Skin of body (tissue), 2 donors: ENCODE measurements around the gene TECTB. TPM values are rescaled to one million over a fixed set of nuclear protein-coding genes. Genes with fewer than 3 reads are reported as not detected.
A peak's percentile ranks its signal among the peaks of the same experiment; 100 is the strongest.

Experiments used
- DNase-seq: peaks from one replicate; lab custom pipeline; 2025; lab: John Stamatoyannopoulos, UW
- total RNA-seq: library from RNA; depleted of rRNA; stranded (reverse); fragments of >200 nt; gene quantifications from one replicate; pipeline ENCODE4 v1.2.3, GENCODE V29; 2014

The TECTB gene
- total RNA-seq, 1 donor from 2014 or later: not detected

- DNase-seq: no peak
These were observed 24.3 kb downstream of the TECTB start for GRCh38 chr10:112307358-112308124.

- DNase-seq: no peak
These were observed 24.9 kb downstream of the TECTB start for GRCh38 chr10:112308125-112308502.

DNA sequence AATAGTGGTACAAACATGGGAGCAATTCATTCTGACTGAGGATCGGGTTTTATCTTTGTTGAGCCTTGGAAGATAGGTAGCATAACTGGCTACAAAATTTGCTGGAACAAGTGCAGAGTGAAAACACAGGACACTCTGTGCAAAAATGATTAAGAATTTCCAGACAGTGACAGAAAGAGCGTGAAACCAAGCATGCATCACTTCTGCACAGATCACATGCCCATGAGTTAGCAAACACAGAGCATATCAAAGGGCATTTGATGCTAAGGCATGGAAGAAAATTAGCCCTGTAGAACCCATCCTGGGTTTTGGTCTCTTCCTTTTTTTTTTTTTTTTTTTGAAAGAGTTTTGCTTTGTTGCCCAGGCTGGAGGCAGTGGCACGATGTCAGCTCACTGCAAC, 28.3 kb downstream of the TECTB start:
- DNase-seq: no peak

- DNase-seq: no peak
These were observed 30.0 kb downstream of the TECTB start for GRCh38 chr10:112313234-112313633.

DNA sequence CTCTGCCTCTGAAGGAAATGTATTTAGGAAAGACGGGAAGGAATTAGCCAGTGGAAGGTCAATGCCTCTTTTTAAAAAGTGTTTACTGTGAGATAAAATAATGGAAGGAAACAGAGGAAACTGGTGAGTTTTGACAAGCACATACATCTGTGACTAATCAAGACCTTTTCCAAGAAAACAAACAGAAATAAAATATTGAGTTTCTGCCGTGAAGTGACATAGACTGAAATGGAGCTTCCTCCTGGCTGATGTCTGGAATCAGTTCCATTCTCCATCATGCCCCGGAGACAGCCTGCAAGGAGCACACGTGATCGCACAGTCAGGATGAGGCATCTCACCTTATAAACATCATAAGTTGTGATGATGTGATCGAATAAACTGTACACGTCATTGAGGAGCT, 30.7 kb downstream of the TECTB start:
- peak; percentile 55 for DNase-seq

GRCh38 chr10:112314822-112315474, 31.7 kb downstream of the TECTB start:
- DNase-seq: peak; percentile 48

DNA sequence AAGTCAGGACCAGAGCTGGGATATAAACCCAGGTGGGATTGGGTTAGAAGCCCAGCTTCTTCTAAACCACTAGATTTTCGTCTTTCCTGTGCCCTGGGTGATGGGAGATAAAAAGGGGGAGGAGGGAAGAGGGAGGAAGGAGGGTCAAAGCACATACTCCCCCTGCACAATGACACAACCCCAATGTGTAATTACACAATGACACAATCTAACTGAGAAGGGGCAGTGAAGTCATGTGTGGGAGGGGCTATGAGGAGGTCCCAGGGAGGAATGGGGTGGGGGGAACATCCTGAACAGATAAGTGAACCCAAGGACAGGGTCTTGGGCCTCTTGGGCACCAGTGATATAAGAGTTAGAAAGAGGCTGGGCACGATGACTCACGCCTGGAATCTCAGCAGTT, 44.5 kb downstream of the TECTB start:
- DNase-seq: no peak

- DNase-seq: no peak
These were observed 47.0 kb downstream of the TECTB start for GRCh38 chr10:112330162-112330561.

- no peak for DNase-seq
These were observed 47.5 kb downstream of the TECTB start for GRCh38 chr10:112330607-112331160.

- DNase-seq: no peak
These were observed 48.8 kb downstream of the TECTB start for GRCh38 chr10:112332022-112332421.

GRCh38 chr10:112332509-112333228, 49.5 kb downstream of the TECTB start:
- DNase-seq: no peak

- no peak for DNase-seq
These were observed 50.3 kb downstream of the TECTB start for GRCh38 chr10:112333452-112333851.

DNA sequence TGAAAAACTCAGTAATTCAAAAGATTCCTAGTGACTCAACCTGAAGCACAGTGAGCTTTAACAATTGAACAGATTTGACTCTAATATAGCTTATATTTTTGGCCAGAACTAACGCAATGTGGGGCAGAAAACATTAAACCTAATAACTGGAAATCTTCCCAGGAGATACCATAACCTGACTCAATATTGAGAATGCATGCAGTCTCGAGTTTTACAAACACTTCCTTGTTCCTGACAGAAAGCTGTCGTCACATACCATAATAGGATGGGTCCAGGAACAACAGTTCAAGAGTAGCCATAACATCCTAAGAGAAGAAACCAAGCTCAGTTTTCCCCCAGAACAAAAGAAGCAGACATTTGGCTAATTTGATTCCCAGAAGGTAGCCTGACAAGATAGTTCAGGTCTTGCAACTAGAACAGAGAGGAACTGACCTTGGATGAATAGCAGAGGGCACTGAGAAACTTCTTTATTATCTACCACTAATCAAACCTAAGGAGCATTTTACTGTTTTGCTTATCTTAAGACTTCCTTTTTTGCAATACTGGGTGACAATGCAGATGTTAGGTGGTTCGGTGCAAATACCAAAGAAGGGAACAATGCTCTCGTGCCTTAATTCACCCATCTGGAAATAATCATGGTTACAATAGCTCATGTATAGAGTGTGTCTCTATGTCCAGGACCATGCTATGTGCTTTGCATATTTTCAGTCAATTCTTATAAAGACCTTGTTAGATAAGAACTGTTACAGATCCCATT, 52.1 kb downstream of the TECTB start:
- DNase-seq: no peak

DNA sequence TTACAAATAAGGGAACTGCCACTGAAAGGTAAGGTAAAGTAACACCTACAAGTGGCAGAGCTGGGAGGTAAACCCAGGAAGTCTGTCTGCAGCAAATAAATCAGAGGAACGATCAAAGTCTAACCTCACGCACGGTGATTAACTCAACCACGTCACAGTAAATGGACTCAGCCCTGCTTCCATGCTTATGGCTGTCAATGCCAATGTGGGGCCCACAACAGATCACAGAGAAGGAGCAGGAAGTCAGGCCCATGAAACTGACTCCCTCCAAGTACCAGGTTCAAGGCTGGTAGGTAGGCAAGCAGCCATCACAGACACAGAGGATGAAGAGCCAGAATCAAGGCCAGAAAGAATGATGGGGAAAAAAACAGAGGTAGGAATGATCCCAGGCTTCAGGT, 52.7 kb downstream of the TECTB start:
- no peak for DNase-seq

GRCh38 chr10:112336556-112337201, 53.5 kb downstream of the TECTB start:
- DNase-seq: no peak

- no peak for DNase-seq
These were observed 55.8 kb downstream of the TECTB start for GRCh38 chr10:112338957-112339356.

DNA sequence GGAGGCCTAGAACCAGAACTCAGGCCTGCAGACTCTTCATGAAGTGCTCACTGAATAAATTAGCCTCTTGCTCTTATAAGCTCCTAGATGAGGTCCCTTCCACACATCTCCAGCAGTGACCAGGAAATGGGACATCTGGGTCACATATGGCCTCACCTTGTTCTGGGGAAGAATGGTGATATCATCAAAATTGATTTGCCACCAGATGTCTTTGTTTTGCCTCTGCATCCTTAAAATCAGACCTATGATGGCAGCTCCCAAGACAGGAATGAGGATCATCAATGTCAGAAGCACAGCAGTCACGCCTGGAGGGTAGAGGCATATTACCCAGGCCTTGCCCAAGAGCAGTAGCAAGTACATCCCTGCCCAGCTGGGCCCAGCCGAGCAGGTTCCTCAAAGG, 57.4 kb downstream of the TECTB start:
- no peak for DNase-seq

DNA sequence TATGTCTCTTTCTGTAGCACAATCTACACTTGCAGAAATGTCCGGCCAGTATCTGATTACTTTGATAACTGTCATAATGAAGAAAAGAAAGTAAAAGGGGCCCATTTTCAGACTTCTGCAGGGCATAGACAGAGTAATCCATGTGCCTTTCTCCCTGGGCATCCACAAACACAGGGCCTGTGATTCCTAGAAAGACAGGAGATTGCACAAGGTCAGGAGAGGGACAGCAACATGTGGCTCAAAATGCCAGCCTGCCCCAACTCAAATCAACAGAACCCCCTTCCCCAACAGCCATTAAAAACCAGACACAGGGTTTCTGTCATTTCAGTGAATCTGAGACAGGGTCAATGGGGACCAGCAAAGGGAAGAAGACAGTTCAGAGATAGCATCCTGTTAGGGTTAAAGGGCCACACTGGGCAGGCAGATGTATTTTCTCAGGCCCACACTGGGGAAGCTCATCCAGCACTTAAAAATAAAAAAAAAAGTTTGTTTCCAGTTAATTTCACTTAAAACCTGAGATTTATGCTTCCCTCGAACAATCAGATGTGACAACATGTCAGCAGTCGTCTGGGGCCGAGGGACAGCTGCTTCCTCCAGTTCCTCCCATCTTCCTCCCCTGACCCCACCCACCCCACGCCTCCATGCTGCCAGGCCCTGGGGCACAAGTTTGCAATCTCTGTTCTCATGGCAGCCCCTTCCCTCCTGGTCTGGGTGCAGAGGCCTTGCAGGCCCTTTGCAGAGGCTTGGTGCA, 60.0 kb downstream of the TECTB start:
- no peak for DNase-seq

- DNase-seq: no peak
These were observed 61.1 kb downstream of the TECTB start for GRCh38 chr10:112344261-112344660.

- no peak for DNase-seq
These were observed 62.0 kb downstream of the TECTB start for GRCh38 chr10:112345202-112345601.
